ENCODE measurements around the gene ANKRD2.
"Not testable (repeated sequence)": the region's sequence is repeated elsewhere in the genome, so short reads cannot be mapped to it uniquely, and the experiment has no call there.

ANKRD2 gene

GRCh38 chr10:97546456-97547270 lies 25.9 kb upstream of the ANKRD2 start:
- DNase-seq (ENCODE audit: low read depth): no peak

DNA sequence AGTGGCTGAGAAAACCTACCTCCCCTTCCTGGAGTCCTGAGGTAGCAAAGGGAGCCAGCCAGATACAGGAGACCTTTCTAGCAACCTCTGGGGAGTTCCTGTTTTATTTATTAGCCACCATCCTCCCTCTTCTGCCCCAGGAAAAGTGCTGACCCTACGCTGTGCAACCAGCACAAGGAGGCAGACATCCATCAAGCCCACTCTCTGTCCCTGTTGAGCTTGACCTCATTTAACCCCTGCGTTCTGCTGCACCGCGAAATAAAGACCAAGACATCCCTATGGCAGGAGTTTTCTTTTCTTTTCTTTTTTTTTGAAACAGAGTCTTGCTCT lies 25.3 kb upstream of the ANKRD2 start:
- DNase-seq (ENCODE audit: low read depth): no peak

- DNase-seq (ENCODE audit: low read depth): no peak
These were observed 24.6 kb upstream of the ANKRD2 start for GRCh38 chr10:97547962-97548361.

GRCh38 chr10:97548828-97549455 lies 23.6 kb upstream of the ANKRD2 start:
- no peak for DNase-seq (ENCODE audit: low read depth)

- no peak for DNase-seq (ENCODE audit: low read depth)
These were observed 22.8 kb upstream of the ANKRD2 start for GRCh38 chr10:97549587-97550322.

DNA sequence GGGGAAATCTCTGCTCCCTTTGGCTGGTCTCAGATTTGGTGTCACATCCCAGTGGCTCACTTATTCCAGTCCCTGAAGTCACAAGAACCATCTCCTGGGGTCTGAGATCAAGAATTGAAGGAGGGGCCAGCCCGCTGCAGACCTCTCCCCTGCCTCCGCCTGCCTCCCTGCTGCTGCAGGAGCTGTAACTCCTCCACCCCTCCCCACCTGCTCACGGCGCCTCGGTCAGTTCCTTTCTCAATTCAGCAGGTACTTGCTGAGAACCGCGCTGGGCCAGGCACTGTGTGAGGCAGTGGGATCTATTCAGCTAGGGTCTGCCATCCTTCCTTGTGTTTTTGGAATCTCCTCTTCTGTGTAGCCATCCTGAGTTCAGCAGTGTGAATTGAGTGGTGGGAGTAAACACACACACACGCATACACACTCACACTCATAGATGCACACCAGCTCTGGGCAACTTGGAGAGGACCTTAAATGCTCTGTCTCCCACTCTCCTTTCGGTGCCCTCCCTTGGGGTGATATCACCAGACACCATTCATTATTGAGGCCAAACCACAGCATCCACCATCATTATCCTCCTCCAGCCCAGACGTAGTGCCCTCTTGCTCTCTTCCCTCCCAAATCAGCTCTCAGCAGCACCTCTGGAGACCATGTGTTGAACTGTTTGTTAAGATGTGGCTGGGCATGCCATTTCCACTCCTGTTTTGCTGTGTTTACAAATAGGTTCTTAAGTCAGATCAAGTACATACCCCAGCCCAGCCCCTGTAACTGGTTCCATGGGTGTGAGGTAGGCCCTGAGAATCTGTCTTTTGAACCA lies 22.0 kb upstream of the ANKRD2 start:
- no peak for DNase-seq (ENCODE audit: low read depth)

- no peak for DNase-seq (ENCODE audit: low read depth)
These were observed 21.3 kb upstream of the ANKRD2 start for GRCh38 chr10:97551271-97551670.

GRCh38 chr10:97553575-97554031 lies 19.0 kb upstream of the ANKRD2 start:
- DNase-seq (ENCODE audit: low read depth): peak; percentile 31

GRCh38 chr10:97554336-97554735 lies 18.2 kb upstream of the ANKRD2 start:
- not testable (repeated sequence) for DNase-seq (ENCODE audit: low read depth)

DNA sequence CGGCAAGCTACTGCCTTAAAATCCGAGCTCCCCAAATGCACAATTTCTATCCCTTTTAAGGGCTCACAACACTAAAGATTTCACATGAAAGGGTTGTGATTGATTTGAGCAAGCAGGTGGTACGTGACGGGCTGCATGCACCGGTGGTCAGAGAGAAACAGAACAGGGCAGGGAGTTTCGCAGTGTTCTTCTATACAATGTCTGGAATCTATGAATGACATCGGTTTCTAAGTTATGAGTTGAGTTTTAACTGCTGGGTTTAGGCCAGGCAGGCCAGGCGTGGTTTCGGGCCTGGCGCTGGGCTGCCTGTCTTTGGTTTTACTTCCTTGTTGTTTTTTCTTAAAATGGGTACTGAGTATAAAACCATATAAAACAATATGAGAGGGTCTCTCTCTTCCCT lies 17.0 kb upstream of the ANKRD2 start:
- DNase-seq (ENCODE audit: low read depth): not testable (repeated sequence)

GRCh38 chr10:97560731-97561381 lies 11.7 kb upstream of the ANKRD2 start:
- not testable (repeated sequence) for DNase-seq (ENCODE audit: low read depth)

DNA sequence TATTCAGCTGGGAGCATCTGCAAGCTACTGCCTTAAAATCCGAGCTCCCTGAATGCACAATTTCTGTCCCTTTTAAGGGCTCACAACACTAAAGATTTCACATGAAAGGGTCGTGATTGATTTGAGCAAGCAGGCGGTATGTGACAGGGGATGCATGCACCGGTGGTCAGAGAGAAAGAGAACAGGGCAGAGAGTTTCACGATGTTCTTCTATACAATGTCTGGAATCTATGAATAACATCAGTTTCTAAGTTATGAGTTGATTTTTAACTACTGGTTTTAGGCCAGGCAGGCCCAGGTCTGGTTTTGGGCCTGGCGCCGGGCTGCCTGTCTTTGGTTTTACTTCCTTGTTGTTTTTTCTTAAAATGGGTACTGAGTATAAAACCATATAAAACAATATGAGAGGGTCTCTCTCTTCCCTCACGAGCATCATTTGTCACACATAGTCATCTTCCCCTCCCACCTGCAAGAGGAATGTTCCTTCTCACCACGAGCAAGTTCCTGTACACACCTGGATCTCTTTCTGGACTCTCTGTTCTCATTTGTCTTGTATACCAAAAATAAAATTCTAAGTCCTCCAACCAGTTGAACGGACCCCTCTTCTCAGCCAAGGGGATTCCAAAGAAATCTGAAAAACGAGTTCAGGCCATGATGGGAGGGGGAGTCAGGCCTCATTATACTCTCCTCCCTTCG lies 11.0 kb upstream of the ANKRD2 start:
- DNase-seq (ENCODE audit: low read depth): not testable (repeated sequence)

GRCh38 chr10:97562329-97562728 lies 10.2 kb upstream of the ANKRD2 start:
- DNase-seq (ENCODE audit: low read depth): not testable (repeated sequence)

GRCh38 chr10:97563337-97563736 lies 9.2 kb upstream of the ANKRD2 start:
- no peak for DNase-seq (ENCODE audit: low read depth)

DNA sequence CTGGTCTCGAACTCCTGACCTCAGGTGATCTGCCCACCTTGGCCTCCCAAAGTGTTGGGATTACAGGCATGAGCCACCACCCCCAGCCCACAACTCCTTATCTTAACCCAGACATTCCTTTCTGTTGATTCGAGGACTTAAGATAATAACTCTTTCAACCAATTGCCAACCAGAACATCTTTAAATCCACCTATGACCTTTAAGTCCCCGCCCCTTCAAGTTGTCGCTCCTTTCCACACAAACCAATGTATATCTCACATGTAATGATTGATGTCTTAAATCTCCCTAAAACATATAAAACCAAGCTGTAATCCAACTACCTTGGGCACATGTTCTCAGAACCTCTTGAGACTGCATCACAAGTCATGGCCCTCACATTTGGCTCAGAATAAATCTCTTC lies 7.8 kb upstream of the ANKRD2 start:
- DNase-seq (ENCODE audit: low read depth): no peak

GRCh38 chr10:97566336-97566996 lies 6.1 kb upstream of the ANKRD2 start:
- DNase-seq (ENCODE audit: low read depth): no peak

DNA sequence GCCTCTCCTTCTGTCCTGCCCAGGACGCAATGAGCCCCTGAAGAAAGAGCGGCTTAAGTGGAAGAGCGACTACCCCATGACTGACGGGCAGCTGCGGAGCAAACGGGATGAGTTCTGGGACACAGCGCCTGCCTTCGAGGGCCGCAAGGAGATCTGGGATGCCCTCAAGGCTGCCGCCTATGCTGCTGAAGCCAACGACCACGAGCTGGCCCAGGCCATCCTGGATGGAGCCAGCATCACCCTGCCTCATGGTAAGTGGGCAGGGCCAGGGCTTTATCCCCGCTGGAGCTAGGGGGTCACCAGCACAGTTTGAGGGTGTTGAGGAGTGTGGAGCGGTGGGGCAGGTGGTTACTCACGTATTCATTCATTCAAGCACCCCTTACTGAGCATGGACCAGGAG lies 4.7 kb upstream of the ANKRD2 start:
- no peak for DNase-seq (ENCODE audit: low read depth)

- DNase-seq (ENCODE audit: low read depth): no peak
These were observed 2.3 kb upstream of the ANKRD2 start for GRCh38 chr10:97570146-97570788.

DNA sequence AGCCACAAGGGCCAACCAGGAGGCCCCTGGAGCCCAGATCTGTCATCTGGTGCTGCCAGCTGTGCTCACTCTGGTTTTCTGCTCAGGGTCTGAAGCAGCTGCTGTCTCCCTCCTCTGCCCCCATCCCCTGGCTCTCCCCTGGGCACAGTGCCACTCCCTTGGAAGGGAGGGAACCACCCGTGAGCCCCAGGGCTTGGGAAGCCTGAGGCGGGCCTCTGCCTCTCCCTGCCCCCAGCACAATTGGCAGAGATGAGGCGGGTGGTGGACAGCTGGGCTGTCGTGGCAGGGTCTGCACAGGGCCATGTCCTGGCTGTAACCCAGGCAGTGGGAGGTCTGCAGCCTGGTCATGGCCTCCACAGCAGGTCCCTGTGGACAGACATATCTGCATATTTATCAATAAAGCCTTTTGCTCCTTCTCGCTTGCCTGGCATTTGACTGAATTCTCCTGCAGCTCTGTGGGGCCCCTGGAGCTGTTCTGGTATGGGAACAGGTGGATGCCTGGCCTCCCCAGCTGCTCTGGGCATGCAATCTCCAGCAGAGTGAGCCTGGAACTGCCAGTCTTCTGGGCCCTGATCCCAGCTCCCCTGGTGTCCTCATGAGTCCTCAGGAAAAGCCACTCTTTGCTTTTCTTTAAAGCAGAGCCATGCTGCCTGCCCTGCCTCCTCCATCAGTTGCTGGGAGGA lies 1.6 kb upstream of the ANKRD2 start:
- DNase-seq (ENCODE audit: low read depth): no peak

All from stimulated activated CD8-positive, alpha-beta memory T cell treated with anti-CD3 and anti-CD28 coated beads, Interleukin-7, amount 100 ng/mL, for 24 hours (primary cell).